Smooth muscle cell (in vitro differentiated cells): Measurements from ENCODE around the gene SLC40A1. TPM values are rescaled to one million over a fixed set of nuclear protein-coding genes. Genes with fewer than 3 reads are reported as not detected.
A peak's percentile ranks its signal among the peaks of the same experiment; 100 is the strongest.

Experiments used
- DNase-seq: peaks from one replicate; lab custom pipeline; 2025; ENCODE audit not compliant: unreplicated experiment; lab: John Stamatoyannopoulos, UW
- H2AFZ ChIP-seq: fragments of 200-600 bp; sonication (generic); 2 replicates; pipeline ENCODE4 v1.6.0; 2016; ENCODE audit warnings: antibody characterized with exemption, low read depth, mild to moderate bottlenecking
- H3F3A ChIP-seq: fragments of 200-600 bp; sonication (generic); 2 replicates; pipeline ENCODE4 v1.6.0; 2017; ENCODE audit warnings: antibody characterized with exemption, low read depth
- H3K27ac ChIP-seq: fragments of 200-600 bp; sonication (generic); 2 replicates; pipeline ENCODE4 v1.5.1; 2016; ENCODE audit warnings: low read depth, mild to moderate bottlenecking
- H3K27me3 ChIP-seq: fragments of 200-600 bp; sonication (generic); 2 replicates; pipeline ENCODE4 v1.6.1; 2016; ENCODE audit warnings: low read depth, mild to moderate bottlenecking
- H3K36me3 ChIP-seq: fragments of 200-600 bp; sonication (generic); 2 replicates; pipeline ENCODE4 v1.5.1; 2016; ENCODE audit warnings: low read depth
- H3K4me1 ChIP-seq: fragments of 200-600 bp; sonication (generic); 2 replicates; pipeline ENCODE4 v1.5.1; 2016; ENCODE audit warnings: low read depth
- H3K4me2 ChIP-seq: fragments of 200-600 bp; sonication (generic); 2 replicates; pipeline ENCODE4 v1.6.0; 2016; ENCODE audit warnings: mild to moderate bottlenecking
- H3K4me3 ChIP-seq: fragments of 200-600 bp; sonication (generic); 2 replicates; pipeline ENCODE4 v1.5.1; 2016; ENCODE audit warnings: mild to moderate bottlenecking
- H3K79me2 ChIP-seq: fragments of 200-600 bp; sonication (generic); 2 replicates; pipeline ENCODE4 v1.6.0; 2016; ENCODE audit warnings: low read depth, mild to moderate bottlenecking
- H3K9ac ChIP-seq: fragments of 200-600 bp; sonication (generic); 2 replicates; pipeline ENCODE4 v1.6.0; 2016; ENCODE audit warnings: low read depth
- H3K9me3 ChIP-seq: fragments of 200-600 bp; sonication (generic); replicated peaks from 2 replicates; pipeline ENCODE4 v1.5.1; 2016; ENCODE audit warnings: low read depth
- H4K20me1 ChIP-seq: fragments of 200-600 bp; sonication (generic); 2 replicates; pipeline ENCODE4 v1.6.0; 2016; ENCODE audit warnings: low read depth
- WGBS: methylation state at CpG from one replicate; pipeline ENCODE4 v1.1.7; 2016; ENCODE audit warnings: low lambda C conversion rate; 5-methylcytosine and 5-hydroxymethylcytosine counted together
- polyA plus RNA-seq: library from polyadenylated mRNA; unstranded; fragments of >200 nt; fragmentation: Nextera tagmentation; extraction: Ambion mirVana; gene quantifications from 2 replicates; pipeline ENCODE4 v1.2.1, GENCODE V29; 2016
- total RNA-seq: library from RNA; depleted of rRNA; stranded (reverse); fragments of >200 nt; gene quantifications from 2 replicates; pipeline ENCODE4 v1.2.3, GENCODE V29; 2014
- TF ChIP-seq, protein P1 (sequence below): fragments of 200-600 bp; sonication (generic); IDR thresholded peaks from 2 replicates; pipeline ENCODE4 v1.5.1; 2017; ENCODE audit warnings: borderline replicate concordance, mild to moderate bottlenecking, antibody characterized with exemption; ENCODE audit not compliant: insufficient read depth, poor library complexity, severe bottlenecking

The SLC40A1 gene
- total and polyA plus RNA-seq, 2 experiments from 2014 or later = 8.7 to 10.5 TPM

DNA sequence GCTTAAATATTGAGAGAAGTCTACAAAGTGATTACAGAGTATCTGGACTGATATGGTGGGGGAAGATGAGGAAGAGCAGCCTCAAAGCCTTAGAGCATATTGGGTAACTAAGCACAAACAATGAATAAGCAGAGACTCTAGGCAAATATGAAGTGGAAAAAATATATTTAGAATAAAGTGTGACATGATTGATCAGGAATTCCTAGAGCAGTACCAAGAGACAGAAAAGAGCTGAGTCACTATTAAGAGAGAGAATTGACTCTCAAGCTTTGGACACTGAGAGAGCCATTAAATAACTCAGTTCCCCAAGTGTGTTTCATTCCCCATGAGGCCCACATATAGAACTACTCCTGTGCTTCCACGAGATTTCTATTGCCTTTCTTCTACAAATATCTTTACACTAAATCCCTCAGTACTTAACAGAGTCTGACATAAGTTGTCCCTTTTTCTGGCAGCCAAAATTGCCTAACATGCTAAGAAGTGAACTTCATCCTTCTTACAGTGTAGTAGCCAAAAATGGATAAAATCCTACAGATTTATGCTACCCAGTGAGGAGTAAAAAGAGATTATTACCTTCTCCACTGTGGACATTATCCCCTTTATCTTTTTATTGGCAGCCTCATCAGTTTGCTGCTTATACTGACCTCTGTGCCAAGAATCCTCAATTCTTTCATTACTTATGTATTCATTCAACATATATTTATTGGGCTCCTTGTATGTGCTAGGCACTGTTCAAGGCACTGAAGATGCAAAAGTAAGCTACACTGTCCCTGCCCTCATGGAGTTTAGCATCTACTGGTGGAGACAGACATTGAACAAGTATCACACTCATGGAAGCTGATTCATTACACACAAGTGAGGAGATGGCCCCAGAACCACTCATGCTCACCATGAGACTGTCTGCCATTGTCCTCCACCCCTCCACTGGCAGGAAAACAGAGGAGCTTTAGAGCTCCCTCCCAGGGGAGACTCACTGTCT lies 45.4 kb downstream of the SLC40A1 start:
- Histone ChIP-seq H3K9me3 (no peaks in the 10 kb centered on the region), H3F3A (no peaks in the 10 kb centered on the region), H3K36me3 (no peaks in the 10 kb centered on the region), H3K4me3 (no peak overlapping the region), H3K9ac (no peak overlapping the region), H3K4me2 (no peak overlapping the region), H3K27me3 (no peaks in the 10 kb centered on the region), H3K27ac (peak overlapping the region; percentile 19), H2AFZ (peak overlapping the region; percentile 51), H3K79me2 (no peaks in the 10 kb centered on the region), H4K20me1 (no peaks in the 10 kb centered on the region), H3K4me1 (no peaks in the 10 kb centered on the region)
- 66% methylated on average over 1 of the region's 1 CpG for WGBS
- TF ChIP-seq, protein P1, sequence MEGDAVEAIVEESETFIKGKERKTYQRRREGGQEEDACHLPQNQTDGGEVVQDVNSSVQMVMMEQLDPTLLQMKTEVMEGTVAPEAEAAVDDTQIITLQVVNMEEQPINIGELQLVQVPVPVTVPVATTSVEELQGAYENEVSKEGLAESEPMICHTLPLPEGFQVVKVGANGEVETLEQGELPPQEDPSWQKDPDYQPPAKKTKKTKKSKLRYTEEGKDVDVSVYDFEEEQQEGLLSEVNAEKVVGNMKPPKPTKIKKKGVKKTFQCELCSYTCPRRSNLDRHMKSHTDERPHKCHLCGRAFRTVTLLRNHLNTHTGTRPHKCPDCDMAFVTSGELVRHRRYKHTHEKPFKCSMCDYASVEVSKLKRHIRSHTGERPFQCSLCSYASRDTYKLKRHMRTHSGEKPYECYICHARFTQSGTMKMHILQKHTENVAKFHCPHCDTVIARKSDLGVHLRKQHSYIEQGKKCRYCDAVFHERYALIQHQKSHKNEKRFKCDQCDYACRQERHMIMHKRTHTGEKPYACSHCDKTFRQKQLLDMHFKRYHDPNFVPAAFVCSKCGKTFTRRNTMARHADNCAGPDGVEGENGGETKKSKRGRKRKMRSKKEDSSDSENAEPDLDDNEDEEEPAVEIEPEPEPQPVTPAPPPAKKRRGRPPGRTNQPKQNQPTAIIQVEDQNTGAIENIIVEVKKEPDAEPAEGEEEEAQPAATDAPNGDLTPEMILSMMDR = no peak
- DNase-seq = no peak

DNA sequence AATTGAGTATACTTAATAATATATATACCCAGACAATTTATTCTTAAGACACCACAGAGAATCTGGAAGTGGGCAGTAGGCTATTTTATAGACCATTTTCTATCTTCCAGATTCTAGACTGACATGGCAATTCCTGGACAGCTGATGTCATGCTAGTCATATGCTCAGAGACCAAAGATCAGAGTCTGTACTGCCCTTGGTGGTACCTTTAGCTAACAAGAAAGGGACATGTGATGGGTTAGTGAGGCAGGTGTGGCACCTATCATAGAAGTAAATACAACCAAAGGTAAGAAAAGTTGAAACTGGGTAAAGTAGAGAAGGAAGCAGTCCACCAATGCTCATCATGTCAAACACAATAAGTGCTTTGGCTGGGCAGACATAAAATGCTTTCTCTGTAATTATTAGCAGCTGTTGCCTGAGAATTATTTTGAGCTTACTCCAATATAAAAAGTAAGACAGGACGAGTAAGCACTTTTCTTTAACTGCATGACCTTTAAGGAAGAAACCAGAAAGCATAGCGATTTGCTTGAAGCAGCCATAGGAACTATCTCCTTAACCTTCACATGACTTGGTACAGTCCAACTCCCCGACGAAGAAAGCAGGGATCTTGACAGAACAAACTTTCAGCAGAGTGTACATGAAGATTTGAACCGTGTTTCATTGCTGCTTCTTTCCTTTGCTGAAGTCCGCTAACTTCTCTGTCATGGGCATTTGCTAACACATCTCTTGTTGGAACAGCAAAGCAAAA lies 47.1 kb downstream of the SLC40A1 start:
- Histone ChIP-seq H3K9me3 (no peaks in the 10 kb centered on the region), H4K20me1 (no peaks in the 10 kb centered on the region), H3K4me3 (no peak overlapping the region), H3K4me2 (no peak overlapping the region), H3K4me1 (no peaks in the 10 kb centered on the region), H3K9ac (no peak overlapping the region), H3F3A (no peaks in the 10 kb centered on the region), H3K27ac (no peak overlapping the region), H2AFZ (no peak overlapping the region), H3K36me3 (no peaks in the 10 kb centered on the region), H3K27me3 (no peaks in the 10 kb centered on the region), H3K79me2 (no peaks in the 10 kb centered on the region)
- no peak for DNase-seq
- TF ChIP-seq, protein P1 = no peak
- WGBS = 87% methylated on average over 6 of the region's 6 CpGs

DNA sequence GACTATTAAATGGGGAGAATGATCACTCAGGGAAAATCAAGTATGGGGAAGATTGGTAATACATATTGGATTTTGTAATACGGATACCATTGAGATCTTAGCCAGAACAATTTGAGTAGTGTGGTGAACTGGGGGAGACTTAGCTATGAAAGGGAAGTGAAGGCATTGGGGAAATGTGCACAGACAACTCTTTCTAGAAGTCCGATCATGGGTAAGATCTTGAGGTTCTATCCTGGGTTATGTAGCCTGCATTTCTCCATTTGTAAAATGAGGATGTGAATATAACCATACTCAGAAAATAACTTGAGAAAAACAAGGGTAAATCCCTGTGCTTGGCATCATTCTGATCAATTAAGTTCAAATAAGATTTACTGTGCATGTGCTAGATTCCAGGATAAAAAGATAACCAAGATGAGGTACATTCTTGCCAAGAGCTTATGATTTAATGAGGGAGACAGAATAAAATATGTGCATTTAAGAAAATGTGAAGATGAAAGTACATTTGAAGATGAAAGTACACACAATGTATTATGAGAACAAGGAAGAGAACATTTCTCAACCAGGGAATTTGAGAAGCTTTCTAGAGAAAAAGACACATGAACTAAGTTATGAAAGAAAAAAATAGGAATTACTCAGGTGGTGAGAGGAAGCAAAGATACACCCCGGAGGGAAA lies 49.5 kb downstream of the SLC40A1 start:
- 98% methylated on average over 3 of the region's 3 CpGs for WGBS
- Histone ChIP-seq H3K27me3 (no peaks in the 10 kb centered on the region), H4K20me1 (no peaks in the 10 kb centered on the region), H2AFZ (no peak overlapping the region), H3K4me1 (peaks cover 4% of the 10 kb centered on the region), H3K36me3 (no peaks in the 10 kb centered on the region), H3K27ac (no peak overlapping the region), H3K9ac (no peak overlapping the region), H3K4me2 (no peak overlapping the region), H3F3A (no peaks in the 10 kb centered on the region), H3K79me2 (no peaks in the 10 kb centered on the region), H3K9me3 (no peaks in the 10 kb centered on the region), H3K4me3 (no peak overlapping the region)
- no peak for DNase-seq
- TF ChIP-seq, protein P1 = no peak
